Measurements from ENCODE around the gene HAGH.

HAGH gene

GRCh38 chr16:1776672-1776955 is 50.0 kb downstream of the HAGH start:
- DNase-seq (ENCODE audit: low read depth in 1 of 2, low spot score in 1 of 2) = no peak
- Histone ChIP-seq H3K27me3 (ENCODE audit: insufficient read depth, poor library complexity, severe bottlenecking) (no peaks in the 10 kb centered on the region), H3K27ac (replicated peaks) (no peak overlapping the region), H3K4me3 (replicated peaks; ENCODE audit: insufficient read depth, low read length) (no peak overlapping the region)
- TF ChIP-seq SPI1 (IDR thresholded peaks at IDR 0.05; ENCODE audit: borderline replicate concordance, low read depth) = no peak
- no peak for TF ChIP-seq CTCF (IDR thresholded peaks at IDR 0.05; ENCODE audit: insufficient read depth, low read length)
- TF ChIP-seq GABPA (IDR thresholded peaks at IDR 0.05; ENCODE audit: low read depth) = no peak
- no peak for TF ChIP-seq REST (IDR thresholded peaks at IDR 0.05; ENCODE audit: insufficient replicate concordance, low read depth)

GRCh38 chr16:1775846-1776671 is 50.6 kb downstream of the HAGH start:
- no peak for DNase-seq (ENCODE audit: low read depth in 1 of 2, low spot score in 1 of 2)
- Histone ChIP-seq H3K27me3 (ENCODE audit: insufficient read depth, poor library complexity, severe bottlenecking) (no peaks in the 10 kb centered on the region), H3K4me3 (replicated peaks; ENCODE audit: insufficient read depth, low read length) (no peak overlapping the region), H3K27ac (replicated peaks) (no peak overlapping the region)
- peak; percentile 31; the same call in 1 of the 2 replicates for TF ChIP-seq POLR2AphosphoS5 (IDR thresholded peaks at IDR 0.05; ENCODE audit: low read depth)
- TF ChIP-seq CTCF (IDR thresholded peaks at IDR 0.05; ENCODE audit: insufficient read depth, low read length) = no peak
- TF ChIP-seq SPI1 (IDR thresholded peaks at IDR 0.05; ENCODE audit: borderline replicate concordance, low read depth) = no peak
- TF ChIP-seq REST (IDR thresholded peaks at IDR 0.05; ENCODE audit: insufficient replicate concordance, low read depth) = no peak
- no peak for TF ChIP-seq GABPA (IDR thresholded peaks at IDR 0.05; ENCODE audit: low read depth)

- H3K27ac ChIP-seq (replicated peaks) = no peak overlapping the region
Measured at GRCh38 chr16:1775006-1775845, 51.4 kb downstream of the HAGH start.

More at GRCh38 chr16:1775006-1775845, 51.4 kb downstream of the HAGH start:
- Histone ChIP-seq H3K4me3 (replicated peaks; ENCODE audit: insufficient read depth, low read length) (no peak overlapping the region), H3K27me3 (ENCODE audit: insufficient read depth, poor library complexity, severe bottlenecking) (no peaks in the 10 kb centered on the region)
- no peak for DNase-seq (ENCODE audit: low read depth in 1 of 2, low spot score in 1 of 2)
- TF ChIP-seq CTCF (IDR thresholded peaks at IDR 0.05; ENCODE audit: insufficient read depth, low read length) (no peak), POLR2AphosphoS5 (IDR thresholded peaks at IDR 0.05; ENCODE audit: low read depth) (no peak), SPI1 (IDR thresholded peaks at IDR 0.05; ENCODE audit: borderline replicate concordance, low read depth) (no peak), GABPA (IDR thresholded peaks at IDR 0.05; ENCODE audit: low read depth) (no peak), REST (IDR thresholded peaks at IDR 0.05; ENCODE audit: insufficient replicate concordance, low read depth) (no peak)

All from HL-60 (cell line).